Measurements from ENCODE around the gene CCDC86.

The CCDC86 gene

GRCh38 chr11:60859616-60860250, 17.8 kb downstream of the CCDC86 start:
- no peak overlapping the region for H3K27ac ChIP-seq
- H3K4me3 ChIP-seq, result no peak overlapping the region
- H3K9me3 ChIP-seq (ENCODE audit: low read depth, low read length), result no peaks in the 10 kb centered on the region
- no peaks in the 10 kb centered on the region for H3K36me3 ChIP-seq (ENCODE audit: insufficient read depth, low read length)
- no peak overlapping the region for H3K9ac ChIP-seq (ENCODE audit: insufficient read length)
- TF ChIP-seq FOXP2 (optimal IDR thresholded peaks at IDR 0.05; ENCODE audit: control extremely low read depth, extremely low read length, insufficient read depth) (no peak), POLR2AphosphoS5 (IDR thresholded peaks at IDR 0.05; ENCODE audit: borderline replicate concordance, low read depth, low read length) (no peak), EZH2 (IDR thresholded peaks at IDR 0.05) (no peak)
- DNase-seq (ENCODE audit: low read depth, low spot score), result no peak

DNA sequence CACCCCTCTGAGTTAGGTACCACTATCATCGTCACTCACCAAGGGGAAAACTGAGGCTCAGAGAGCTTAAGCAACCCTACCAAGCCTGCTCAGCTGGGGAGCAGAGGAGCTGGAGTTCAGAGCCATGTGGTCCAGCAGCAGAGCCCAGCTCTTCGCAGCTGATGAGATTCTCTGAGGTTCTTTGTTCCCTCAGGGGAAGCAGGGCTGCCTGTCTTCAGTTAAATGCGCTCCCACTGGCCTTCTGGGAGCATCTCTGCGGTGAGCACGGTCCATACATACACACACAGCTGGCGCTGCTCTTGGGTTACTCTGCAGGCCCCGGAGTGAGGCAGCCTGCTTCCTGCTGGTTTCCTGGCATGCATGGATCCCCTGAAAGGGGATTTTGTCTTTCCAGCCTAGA, 19.0 kb downstream of the CCDC86 start:
- H3K36me3 ChIP-seq (ENCODE audit: insufficient read depth, low read length), result no peaks in the 10 kb centered on the region
- H3K9ac ChIP-seq (ENCODE audit: insufficient read length), result no peak overlapping the region
- H3K4me3 ChIP-seq, result no peak overlapping the region
- DNase-seq (ENCODE audit: low read depth, low spot score), result no peak
- no peaks in the 10 kb centered on the region for H3K9me3 ChIP-seq (ENCODE audit: low read depth, low read length)
- TF ChIP-seq FOXP2 (optimal IDR thresholded peaks at IDR 0.05; ENCODE audit: control extremely low read depth, extremely low read length, insufficient read depth) (no peak), POLR2AphosphoS5 (IDR thresholded peaks at IDR 0.05; ENCODE audit: borderline replicate concordance, low read depth, low read length) (no peak), EZH2 (IDR thresholded peaks at IDR 0.05) (no peak)
- no peak overlapping the region for H3K27ac ChIP-seq

GRCh38 chr11:60862171-60862570, 20.3 kb downstream of the CCDC86 start:
- no peak overlapping the region for H3K9ac ChIP-seq (ENCODE audit: insufficient read length)
- no peaks in the 10 kb centered on the region for H3K36me3 ChIP-seq (ENCODE audit: insufficient read depth, low read length)
- TF ChIP-seq EZH2 (IDR thresholded peaks at IDR 0.05) (no peak), FOXP2 (optimal IDR thresholded peaks at IDR 0.05; ENCODE audit: control extremely low read depth, extremely low read length, insufficient read depth) (no peak), POLR2AphosphoS5 (IDR thresholded peaks at IDR 0.05; ENCODE audit: borderline replicate concordance, low read depth, low read length) (no peak)
- no peak overlapping the region for H3K4me3 ChIP-seq
- H3K27ac ChIP-seq, result no peak overlapping the region
- H3K9me3 ChIP-seq (ENCODE audit: low read depth, low read length), result no peaks in the 10 kb centered on the region
- no peak for DNase-seq (ENCODE audit: low read depth, low spot score)

GRCh38 chr11:60863550-60864521, 21.9 kb downstream of the CCDC86 start:
- no peak for DNase-seq (ENCODE audit: low read depth, low spot score)
- Histone ChIP-seq H3K9ac (ENCODE audit: insufficient read length) (no peak overlapping the region), H3K36me3 (ENCODE audit: insufficient read depth, low read length) (no peaks in the 10 kb centered on the region), H3K27ac (no peak overlapping the region), H3K9me3 (ENCODE audit: low read depth, low read length) (no peaks in the 10 kb centered on the region), H3K4me3 (no peak overlapping the region)
- TF ChIP-seq POLR2AphosphoS5 (IDR thresholded peaks at IDR 0.05; ENCODE audit: borderline replicate concordance, low read depth, low read length) (no peak), EZH2 (IDR thresholded peaks at IDR 0.05) (no peak), FOXP2 (optimal IDR thresholded peaks at IDR 0.05; ENCODE audit: control extremely low read depth, extremely low read length, insufficient read depth) (no peak)

DNA sequence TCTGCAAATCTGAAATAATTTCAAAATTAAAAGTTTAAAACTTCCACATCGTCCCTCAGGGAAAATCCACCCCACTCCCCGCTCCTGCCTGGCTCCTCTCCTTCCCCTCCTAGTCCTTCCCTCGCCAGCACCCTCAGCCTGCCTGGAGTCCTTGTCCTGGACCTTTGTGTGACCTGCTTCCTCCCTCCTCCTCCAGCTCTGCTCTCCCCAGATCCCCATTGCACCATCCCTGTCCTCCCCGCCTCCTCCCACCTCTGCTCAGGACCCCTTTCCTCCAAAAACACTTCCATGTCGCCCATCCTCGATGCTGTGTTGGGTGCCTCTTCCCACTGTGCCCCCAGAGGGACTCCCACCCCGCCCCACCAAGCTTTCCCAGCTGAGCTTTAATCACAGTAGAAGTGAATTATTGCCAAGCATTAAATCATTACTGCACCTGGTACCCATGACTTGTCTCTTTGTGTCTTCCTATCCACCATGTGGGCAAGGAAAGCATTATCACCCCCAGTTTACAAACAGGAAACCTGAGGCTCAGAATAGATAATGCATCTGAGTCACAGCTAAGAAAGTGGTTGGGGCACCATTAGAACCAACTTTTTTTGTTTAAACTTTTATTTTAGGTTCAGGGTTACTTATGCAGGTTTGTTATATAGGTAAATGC, 23.1 kb downstream of the CCDC86 start:
- Histone ChIP-seq H3K9me3 (ENCODE audit: low read depth, low read length) (no peaks in the 10 kb centered on the region), H3K9ac (ENCODE audit: insufficient read length) (no peak overlapping the region), H3K36me3 (ENCODE audit: insufficient read depth, low read length) (no peaks in the 10 kb centered on the region), H3K4me3 (no peak overlapping the region), H3K27ac (no peak overlapping the region)
- DNase-seq (ENCODE audit: low read depth, low spot score), result no peak
- no peak for TF ChIP-seq EZH2 (IDR thresholded peaks at IDR 0.05)
- TF ChIP-seq FOXP2 (optimal IDR thresholded peaks at IDR 0.05; ENCODE audit: control extremely low read depth, extremely low read length, insufficient read depth), result no peak
- no peak for TF ChIP-seq POLR2AphosphoS5 (IDR thresholded peaks at IDR 0.05; ENCODE audit: borderline replicate concordance, low read depth, low read length)

DNA sequence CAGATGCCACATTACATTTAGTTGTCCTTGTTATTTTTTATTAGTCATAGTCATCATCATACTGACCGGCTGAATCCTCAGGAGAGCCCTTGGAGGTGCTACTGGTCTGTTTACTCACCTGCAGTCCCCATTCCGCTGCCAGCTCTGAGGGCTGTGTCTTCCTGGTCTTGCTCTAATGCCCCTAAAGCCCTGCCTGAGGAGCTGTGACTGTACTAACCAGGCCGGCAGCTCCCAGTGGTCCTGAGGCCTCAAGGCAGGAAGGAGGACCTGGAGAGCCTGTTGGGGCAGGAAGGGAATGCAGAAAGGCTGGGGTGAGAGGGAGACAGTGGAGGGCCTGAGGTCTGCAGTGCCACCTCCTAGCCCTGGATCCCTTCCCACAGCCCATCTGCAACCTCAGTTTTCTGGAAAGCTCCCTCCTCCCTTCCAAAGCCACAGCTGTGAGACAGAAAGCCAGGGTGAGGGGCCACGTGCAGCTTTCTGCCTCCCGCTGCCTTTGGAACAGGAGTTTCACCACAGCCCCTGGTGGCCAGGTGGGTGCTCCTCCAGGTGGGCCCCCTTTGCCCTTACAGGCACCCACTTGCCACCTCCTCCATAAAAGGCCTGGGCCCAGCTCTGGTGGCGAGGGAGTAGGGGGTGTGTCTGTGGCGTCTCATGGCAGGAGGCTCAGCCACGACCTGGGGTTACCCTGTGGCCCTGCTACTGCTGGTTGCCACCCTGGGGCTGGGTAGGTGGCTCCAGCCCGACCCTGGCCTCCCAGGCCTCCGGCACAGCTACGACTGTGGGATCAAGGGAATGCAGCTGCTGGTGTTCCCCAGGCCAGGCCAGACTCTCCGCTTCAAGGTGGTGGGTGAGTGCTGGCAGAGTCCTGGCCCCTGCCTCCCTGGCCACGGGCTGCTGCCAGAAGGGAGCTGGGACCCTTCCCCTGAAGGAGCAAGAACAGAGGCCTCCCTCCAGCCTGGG, 25.3 kb downstream of the CCDC86 start, which contains the start of gene ZP1:
Gene ZP1 (plus strand): TSS at position 632 of the 960 bp plus-strand sequence. CDS start 20 bp downstream, at position 652.
- DNase-seq (ENCODE audit: low read depth, low spot score), result no peak
- Histone ChIP-seq H3K27ac (no peak within 1 kb of the TSS), H3K4me3 (no peak within 1 kb of the TSS), H3K9ac (ENCODE audit: insufficient read length) (no peak within 1 kb of the TSS), H3K9me3 (ENCODE audit: low read depth, low read length) (no peaks in the 10 kb centered on the region), H3K36me3 (ENCODE audit: insufficient read depth, low read length) (no peaks in the 10 kb centered on the region)
- TF ChIP-seq POLR2AphosphoS5 (IDR thresholded peaks at IDR 0.05; ENCODE audit: borderline replicate concordance, low read depth, low read length), result no peak
- no peak for TF ChIP-seq FOXP2 (optimal IDR thresholded peaks at IDR 0.05; ENCODE audit: control extremely low read depth, extremely low read length, insufficient read depth)
- TF ChIP-seq EZH2 (IDR thresholded peaks at IDR 0.05), result no peak

GRCh38 chr11:60867871-60868681, 26.2 kb downstream of the CCDC86 start:
- Histone ChIP-seq H3K27ac (no peak overlapping the region), H3K4me3 (no peak overlapping the region), H3K36me3 (ENCODE audit: insufficient read depth, low read length) (no peaks in the 10 kb centered on the region), H3K9ac (ENCODE audit: insufficient read length) (no peak overlapping the region), H3K9me3 (ENCODE audit: low read depth, low read length) (no peaks in the 10 kb centered on the region)
- TF ChIP-seq EZH2 (IDR thresholded peaks at IDR 0.05) (no peak), FOXP2 (optimal IDR thresholded peaks at IDR 0.05; ENCODE audit: control extremely low read depth, extremely low read length, insufficient read depth) (no peak), POLR2AphosphoS5 (IDR thresholded peaks at IDR 0.05; ENCODE audit: borderline replicate concordance, low read depth, low read length) (no peak)
- DNase-seq (ENCODE audit: low read depth, low spot score), result no peak
